CD4-positive, alpha-beta T cell treated with Interleukin-12 subunit alpha and Interleukin-12 subunit beta, for 1 hour (primary cell): ENCODE data around the gene PLA2G4E.

Experiments
- DNase-seq: peaks from one replicate; pipeline ENCODE4 v3.0.0-alpha.2; 2020

Gene PLA2G4E

DNA sequence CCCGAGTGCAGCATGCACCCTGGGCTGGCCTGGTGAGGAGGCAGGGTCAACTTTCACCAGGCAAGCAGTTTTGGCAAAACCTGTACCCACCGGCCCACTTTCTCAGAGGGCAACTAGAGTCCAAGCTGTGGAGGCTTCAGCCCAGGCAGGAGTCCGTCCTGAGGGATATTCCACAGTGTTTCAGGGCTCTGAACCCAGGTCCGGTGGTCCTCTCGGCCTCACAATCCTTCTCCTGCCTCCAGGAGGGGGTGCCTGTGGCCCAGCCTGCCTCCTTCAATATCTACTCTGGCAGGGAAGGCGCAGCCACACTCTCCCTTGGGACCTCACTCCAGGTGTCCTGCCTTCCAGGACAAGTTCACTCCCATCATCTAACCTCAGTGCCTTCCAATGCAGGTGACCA lies 3.9 kb downstream of the PLA2G4E start:
- no peak for DNase-seq

DNA sequence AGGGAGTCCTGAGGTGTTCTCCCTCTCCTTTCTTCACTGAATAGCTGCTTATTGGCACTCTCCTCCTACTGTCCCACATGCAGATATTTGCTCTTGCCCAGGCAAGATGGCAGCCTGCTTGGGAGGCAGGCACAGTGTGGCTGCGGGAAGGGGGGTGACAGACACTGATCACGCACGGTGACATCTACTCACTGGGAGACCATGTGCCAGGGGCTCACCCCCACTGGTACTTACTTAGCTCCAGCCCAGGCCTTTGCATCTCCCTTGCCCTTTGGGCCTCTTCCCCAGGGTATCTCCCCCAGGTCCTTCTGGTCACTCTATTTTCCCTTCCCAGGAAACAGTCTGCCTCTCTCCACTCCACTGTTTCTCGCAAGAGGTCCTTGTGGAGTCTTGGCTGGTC lies 6.4 kb downstream of the PLA2G4E start:
- no peak for DNase-seq

DNA sequence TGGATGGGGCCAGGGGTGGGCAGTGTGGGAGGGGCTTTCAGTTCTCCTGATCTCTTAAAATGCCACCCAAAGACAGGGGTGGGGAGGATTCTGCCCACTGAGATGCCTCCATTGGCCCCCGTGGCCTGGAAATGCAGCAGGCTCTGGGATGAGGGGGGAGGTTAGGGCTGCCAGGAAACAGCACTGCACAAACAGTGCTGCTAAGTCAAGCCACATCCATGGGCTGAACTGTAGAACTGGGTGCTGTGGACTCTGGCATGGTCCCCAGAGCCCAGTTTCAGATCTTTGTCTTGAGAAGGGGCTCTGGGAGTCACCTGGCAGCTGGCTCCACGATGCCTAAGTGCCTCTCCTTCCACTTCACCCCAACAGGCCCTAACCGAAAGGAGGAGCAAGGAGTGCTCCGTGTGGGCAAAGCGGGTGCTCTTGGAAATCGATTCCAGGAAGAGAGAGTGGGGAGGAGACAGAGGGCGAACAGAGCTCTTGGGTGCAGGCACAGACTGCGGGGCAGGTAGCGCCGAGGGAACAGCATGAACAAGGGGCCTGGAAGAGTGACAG lies 7.8 kb downstream of the PLA2G4E start:
- DNase-seq = no peak

DNA sequence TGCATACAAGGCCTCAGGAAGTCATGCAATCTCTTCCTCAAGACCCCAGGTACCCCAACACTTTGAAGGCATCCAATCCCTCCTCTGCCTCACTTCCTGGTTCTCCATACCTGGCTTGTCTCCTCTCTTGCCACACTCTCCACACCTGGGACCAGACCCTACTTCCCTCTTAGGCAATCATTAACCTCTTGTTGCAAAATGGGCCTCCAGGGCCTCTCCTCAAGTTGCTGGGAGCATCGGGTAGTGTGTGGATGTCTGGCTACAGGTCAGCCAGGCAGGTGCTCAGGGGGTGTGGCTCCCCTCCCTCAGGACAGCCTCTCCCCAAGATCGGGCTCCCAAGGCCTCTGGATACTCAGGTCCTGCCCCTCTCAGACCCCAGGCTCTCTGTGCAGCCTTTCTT lies 8.6 kb downstream of the PLA2G4E start:
- no peak for DNase-seq

DNA sequence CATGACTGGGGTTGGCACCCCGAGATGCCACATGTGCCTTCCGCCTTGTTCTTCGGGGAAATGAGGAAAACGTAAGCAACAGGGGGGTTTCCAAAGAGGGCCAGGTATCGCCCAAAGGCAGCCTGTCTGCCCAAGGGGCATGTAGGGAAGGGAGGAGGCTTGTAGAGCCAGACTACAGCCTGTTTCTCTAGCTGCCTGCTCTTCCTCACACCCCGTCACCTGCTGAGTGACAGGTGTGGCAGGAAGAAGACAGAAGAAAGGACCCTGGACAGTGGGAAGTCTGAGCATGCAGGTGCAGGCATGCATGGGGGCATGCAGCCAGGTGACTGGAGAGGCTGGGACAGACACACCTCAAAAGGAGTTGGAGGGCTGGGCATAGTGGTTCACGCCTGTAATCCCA lies 9.8 kb downstream of the PLA2G4E start:
- DNase-seq = no peak

DNA sequence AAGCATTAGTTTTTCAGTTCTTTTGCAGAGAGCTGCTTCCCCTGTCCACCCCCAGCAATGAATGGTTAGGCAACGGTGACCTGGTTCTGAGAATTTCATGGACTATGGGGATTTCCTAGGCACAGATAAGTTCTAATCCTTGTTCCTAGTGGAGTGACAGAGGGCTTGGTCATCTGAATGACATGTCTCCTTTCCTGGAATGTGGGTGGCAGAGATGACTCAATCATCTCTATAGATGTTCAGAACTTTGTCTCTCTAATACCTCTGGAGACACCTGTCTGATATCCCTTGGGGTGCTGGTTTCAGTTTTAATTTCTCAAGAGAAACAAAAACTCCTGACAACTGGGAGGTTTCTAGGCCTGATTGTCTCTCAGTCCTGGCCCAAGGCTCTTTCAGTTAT lies 10.4 kb downstream of the PLA2G4E start:
- DNase-seq = no peak

DNA sequence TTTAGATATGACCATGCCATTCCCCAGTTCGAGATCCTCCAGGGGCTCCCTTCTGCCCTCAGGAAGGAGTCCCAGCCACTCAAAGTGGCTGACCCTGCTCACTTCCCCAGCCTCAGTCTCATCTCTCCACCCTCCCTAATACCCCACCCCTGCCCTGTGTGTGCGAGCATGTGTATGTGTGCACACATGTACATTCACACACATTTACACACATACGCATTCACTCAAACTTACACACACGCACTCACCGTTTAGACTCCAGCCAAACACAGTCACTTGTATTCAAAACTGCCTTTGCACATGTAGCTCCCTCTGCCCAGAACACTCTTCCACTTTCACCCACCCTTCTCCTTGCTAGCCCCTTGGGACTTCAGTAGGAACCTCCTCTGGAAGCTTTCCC lies 11.4 kb downstream of the PLA2G4E start:
- no peak for DNase-seq

DNA sequence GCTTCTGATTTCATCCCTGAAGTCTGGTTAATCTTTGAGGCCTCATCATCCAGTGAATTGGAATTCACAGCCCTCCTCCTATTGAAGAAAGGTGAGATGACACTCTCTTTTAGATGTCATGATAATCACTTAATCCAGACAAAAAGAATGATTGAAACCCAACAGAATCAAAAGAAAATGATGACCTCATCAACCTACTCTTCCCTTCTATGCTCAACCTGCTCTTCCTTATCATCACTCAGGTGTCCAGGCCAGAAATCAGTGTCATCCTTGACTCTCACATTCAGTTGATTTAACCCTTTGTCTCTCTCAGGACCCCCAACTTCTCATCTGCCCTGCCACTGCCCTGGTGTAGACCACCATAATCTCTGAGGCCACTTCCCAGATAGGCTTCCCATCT lies 11.8 kb downstream of the PLA2G4E start:
- no peak for DNase-seq

DNA sequence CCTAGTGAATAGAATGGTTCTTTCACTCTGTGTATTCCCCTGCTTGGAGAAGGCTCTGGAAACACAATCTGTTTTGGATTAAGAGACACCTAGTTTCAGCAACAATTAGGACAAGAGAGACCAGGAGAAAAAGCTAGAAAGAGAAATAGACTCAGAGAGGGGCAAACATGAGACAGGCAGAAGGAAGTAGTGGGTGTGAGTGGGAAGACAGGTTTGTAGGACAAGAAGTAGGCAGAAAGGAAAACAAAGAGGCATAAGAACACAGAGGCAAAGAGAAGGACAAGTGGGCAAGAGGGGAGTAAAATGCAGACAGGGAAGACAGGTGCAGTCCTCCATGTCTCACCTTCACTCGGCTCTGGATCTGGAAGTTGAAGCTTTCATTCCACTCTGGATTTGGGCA lies 13.5 kb downstream of the PLA2G4E start:
- DNase-seq = no peak

DNA sequence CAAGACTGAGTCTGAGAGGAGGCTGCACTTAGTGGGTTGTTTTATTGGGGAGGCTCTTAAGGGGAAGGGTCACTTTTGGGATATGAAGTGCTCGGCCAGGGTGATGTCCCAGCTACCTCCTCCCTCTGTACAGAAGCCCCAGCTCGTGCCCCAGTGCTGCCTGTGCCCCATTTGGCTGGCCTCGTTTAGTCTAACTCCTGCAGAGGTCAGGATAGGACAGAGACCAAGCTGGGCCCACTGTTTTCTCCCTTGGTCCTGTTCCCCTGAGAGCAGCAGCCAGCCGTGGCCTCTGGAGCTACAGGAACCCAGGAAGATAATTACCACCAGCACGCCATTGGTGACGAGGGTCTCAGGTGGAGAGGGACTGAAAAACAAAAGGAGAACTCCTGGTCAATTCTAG lies 18.5 kb downstream of the PLA2G4E start:
- no peak for DNase-seq

DNA sequence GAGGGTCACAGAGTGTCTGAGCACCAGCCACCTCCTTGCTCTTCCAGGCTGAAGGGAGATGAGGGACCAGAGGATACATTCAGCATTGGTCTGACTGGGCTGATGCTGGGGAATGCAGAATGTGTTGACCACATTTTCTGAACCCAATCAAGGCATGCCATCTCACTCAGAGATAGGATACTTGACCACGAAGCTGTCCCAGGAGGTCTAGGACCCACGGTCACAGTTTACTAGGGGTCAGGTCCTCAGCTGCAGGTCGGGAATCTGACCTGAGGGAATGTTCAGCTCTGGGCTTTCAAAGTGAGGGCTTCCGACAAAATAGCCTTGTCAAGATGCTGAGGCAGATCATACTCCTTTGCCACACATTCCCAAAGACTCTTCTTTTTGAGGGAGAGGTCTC lies 19.6 kb downstream of the PLA2G4E start:
- no peak for DNase-seq

DNA sequence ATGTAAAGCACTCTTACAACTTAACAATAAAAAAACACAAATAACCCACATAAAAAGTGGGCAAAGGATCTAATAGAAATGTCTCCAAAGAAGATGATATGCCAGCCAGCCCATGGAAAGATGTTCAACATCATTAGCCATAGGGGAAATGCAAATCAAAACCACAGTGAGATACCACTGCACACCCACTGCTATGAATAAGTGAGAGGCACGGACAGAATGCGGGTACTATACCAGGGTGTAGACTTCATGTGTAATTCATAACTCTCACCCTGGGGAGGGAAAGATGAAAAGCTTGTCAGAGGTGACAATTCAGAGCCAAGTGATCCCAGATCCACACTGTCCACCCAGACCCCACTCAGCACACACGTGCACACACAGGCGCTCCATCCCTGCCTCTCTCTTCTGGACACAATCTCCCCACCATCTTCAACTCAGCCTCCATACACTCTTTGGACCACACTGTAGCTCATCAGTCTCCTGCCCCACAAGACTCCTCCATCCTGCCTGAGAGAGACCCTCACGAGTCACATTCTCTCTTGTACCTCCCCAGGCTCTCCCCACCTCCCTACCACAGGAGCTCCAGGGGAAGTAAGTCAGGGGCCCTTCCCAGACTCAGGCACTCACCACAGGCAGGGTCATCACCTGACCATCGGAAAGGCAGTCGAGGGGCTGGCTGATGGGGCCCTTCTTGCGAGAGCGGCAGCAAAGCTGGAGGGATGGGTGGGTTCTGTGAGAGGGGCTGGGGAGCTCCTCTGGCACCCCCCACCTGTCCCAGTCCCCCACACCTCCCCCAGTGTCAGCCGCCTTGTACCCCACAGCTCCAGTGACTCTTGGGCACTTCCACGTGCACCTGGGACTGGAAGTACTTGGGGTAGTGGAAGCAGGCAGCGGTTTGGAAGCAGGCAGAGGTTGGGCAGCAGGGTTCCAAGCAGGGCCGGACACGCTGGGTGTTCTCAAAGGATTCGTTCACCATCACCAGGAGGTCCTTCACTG lies 21.3 kb downstream of the PLA2G4E start:
- DNase-seq = no peak

DNA sequence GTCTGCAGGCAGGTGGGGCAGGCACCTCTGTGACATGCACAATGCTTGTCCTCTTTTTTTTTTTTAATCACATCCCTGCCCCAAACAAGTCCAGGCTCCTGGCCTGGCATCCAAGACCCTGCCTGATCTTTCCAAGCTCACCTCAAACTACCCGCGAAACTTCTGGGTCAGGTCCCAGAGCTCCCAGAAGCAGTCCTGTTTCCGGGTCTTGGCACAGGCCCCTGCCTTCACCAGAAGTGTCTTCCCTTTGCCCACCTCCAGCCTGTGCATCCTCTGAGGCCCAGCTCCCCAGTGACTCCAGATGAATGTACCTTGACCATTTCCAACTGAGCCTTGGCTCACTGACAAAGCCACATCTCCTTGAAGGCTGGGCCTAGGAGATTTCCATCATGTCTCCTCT lies 23.0 kb downstream of the PLA2G4E start:
- no peak for DNase-seq

DNA sequence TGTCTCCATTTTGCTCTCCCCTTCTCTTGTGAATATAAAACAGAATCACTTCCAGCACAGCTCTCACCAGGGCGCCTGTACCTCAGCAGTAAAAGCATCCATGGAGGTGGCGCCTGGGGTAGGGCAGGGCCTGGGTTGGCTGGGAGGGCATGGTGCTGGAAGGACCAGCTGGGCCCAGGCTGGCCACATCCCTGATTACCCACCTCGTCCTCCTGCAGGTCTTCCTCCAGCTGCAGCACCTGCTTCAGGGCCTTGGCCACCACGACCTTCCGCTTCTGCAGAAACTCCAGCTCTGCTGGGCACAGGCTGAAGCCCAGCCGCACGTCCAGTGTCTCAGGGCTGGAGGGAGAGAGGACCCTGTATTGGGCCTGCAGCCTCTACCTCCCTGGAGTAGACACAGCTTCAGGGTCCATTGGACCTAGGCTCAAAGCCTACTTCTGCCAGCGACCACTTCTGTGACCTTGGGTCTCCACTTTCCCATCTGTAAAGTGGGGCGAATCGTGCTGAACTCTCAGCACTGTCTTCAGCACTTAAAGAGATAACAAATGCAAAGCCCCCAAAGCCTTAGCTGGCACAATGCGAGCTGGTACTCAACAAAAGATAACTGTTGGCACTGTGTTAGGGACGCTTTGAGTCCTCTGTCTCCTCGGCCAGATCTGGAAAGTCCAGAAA lies 23.8 kb downstream of the PLA2G4E start:
- DNase-seq = no peak

DNA sequence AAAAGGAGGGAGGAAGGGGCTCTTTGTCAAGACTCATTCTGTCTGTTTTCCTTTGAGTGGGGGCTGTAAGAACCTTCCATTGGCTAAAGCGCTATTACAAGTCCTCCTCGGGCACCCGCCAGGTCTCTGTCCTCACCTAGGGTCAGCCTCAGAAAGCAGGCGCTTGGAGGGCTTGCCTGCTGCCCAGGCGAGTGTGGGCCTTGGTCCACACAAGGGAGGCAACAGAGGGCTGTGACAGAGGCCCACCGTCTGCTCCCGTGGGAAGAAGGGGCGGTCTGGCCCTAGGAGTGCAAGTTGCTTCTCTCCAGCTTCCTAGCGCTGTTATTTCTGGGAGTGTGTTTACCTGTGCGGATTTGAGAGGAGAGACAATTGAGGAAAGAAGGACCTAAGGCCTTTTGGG lies 24.5 kb downstream of the PLA2G4E start:
- DNase-seq = no peak

DNA sequence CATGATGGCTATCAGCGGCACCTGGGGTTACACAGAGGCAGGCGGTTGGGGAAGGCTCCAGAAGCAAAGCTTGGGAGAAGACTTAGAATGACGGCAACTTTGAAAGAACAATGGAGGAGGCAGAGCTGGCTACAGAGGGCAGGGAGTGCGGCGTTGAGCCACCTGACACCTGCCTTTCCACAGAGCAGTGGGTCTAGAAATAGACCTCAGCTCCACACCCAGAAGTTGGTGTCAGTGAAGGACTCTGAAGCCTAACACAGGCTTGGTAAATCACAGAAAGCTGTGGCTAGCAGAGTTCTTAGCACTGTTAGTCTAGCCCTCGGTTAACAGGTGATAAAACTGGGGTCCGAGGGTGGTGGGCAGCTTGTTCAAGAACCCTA lies 25.4 kb downstream of the PLA2G4E start:
- no peak for DNase-seq

DNA sequence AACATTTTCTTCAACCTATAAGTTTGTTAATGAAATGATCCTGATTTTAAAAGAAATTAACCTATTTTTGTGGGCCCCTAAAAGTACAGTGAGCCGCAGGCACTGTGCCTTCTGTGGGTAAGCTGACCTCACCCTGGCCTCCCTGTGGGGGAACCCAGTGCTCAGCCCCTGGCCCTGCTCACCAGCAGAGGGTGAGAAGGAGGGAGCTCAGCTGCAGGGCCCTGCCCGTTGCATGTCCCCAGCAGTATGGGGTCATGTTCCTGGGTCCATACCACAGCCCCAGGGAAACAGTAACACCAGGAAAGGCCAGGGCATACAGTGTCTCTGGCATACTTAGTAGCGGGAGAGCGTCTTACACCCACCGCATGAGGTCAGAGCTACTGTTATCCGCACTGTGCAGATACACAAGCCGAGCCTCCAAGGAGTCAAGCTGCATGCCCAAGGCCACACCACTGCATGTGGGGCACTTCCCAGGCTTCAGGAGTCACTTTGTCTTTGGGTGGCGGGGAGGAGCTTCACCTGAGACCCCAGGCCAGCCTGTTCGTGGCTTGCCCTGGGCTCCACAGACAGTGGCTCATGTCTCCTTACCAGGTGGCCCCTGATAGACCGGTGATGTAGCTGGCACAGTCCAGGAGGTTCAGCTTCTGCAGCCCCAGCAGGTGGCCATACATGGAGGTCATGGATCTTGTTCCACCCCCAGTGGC lies 25.9 kb downstream of the PLA2G4E start:
- no peak for DNase-seq

DNA sequence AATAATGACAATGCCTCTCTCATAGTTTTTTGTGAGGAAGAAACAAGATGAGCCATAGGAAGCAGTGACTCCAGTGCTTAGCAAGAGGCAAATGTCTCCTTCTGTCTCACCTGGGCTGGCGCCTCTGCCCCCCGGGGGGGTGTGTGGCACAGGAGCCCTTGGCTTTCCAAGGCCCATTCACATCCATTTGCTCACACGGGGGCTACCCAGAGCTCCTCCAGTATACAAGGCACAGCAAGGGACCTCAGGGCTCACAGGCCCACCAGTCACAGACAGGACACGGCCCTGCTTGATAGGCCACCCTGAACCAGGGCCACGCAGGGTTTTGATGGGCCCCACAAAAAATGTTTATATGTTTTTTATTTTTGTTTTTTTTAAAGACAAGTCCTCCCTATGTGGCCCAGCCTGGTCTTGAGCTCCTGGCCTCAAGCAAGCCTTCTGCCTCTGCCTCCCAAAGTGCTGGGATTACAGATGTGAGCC lies 26.6 kb downstream of the PLA2G4E start:
- DNase-seq = no peak

DNA sequence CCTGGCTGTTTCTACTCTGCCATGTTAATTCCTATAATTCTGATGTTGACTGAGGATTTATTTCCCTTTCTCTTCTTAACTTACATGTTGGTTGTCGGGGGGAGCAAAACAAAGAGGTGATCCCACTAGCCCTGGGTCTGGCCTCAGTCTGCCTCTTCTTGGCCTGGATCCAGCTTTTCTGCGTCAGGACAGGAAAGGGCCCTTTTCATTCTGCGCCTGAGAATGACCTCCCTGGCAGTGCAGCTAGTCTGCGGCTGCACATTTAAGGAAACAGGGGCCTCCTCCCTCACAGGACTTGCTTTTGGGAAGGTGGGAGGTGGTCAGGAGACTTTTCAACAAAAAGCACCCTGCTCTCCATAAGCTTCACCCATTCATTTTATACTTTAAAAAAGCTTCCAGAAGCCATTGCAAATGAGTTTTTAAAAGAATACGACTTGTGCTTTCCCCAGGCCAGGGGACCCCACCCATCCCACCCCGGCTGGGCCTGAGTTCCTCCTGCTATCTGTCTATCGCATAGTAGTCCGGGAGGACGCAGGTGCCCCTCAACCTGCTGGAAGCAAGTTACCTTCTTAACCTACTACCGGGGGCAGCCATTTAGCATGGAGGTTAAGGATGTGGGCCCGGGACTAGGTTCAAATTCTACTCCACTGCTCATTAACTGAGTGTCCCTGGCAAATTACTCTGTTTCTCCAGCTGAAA lies 27.2 kb downstream of the PLA2G4E start:
- DNase-seq = no peak

DNA sequence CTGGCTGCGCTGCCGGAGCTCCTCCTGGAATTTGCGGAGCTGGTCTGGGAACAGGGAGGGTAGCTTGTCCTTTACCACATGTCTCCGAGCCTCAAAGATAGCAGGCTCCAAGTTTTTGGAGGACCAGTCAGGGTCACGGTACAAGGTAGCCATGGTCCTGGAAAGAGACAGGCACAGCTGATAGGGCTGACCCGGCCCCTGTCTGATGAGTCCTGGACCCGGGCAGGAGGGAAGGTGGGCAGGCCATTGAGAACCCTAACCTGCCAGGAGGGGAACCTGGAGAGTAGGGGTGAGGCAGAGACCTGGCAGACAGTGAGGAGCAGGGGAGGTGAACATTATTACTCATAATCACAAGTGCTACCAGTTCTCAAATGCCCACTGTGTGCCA lies 28.0 kb downstream of the PLA2G4E start:
- no peak for DNase-seq

DNA sequence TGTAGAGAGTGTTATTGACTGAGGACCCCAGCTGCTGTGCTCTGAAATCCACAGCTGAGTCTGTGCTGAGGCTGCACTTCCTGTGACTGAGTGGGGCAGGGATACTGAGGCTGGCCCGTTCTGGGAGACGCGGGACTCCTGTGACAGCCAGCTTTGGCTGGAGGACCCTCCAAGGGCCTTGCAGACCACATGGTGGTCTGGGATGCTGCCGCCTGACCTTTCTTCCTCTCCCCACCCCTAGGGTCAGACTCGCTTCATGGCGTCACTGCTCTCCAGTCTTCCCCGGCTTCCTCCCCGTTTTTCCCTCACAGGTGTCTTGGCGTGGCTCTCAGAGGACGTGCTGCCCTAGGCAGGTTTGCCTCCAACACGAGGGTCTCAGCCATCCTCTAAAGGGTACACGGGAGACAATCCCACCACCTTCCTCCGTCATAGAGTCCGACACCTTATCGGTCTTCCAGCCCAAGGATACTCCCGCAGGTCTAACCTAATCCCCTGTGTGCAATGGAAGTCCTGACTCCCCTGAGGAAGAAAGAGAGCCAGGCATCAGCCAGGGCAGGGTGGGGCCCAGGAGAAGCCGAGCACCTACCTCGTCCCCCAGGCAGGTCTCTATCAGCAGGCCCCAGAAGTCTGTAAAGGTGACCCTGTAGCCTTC lies 28.6 kb downstream of the PLA2G4E start:
- no peak for DNase-seq

DNA sequence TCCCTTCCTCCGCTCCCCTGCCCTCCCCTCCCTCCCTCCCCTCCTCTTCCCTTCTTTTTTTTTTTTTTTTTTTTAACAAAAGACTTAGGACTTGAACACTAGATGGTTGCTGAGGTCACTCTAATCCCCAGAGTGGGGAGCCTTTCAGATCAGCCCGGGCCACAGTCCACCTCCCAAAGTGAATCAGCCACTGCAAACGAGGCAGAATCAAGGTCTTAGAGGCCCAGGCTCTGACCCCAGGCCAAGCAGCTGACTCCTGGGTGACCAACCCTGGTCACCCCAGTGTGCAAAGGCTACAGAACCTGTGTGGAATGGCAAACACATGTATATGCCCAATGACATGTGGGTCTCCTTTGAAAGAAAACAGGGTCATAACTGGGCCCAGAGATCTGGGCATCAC lies 30.2 kb downstream of the PLA2G4E start:
- no peak for DNase-seq
